T-helper 17 cell (primary cell): ENCODE measurements around the gene METTL21C. TPM values are rescaled to one million over a fixed set of nuclear protein-coding genes. Genes with fewer than 3 reads are reported as not detected.

Experiments used
- ATAC-seq: fragments of 150-1000 bp; cut with Tn5 transposase; 2 replicates; pipeline ENCODE4 v1.10.0; 2021; ENCODE audit warnings: mild to moderate bottlenecking, moderate library complexity
- DNase-seq, 3 donors: peaks; one replicate each; pipeline versions ENCODE4 v3.0.0 to v3.0.0-alpha.2; 2020 to 2021
- H3K9me3 ChIP-seq: one replicate; pipeline ENCODE4 v1.7.0; 2013; ENCODE audit warnings: low read length, mild to moderate bottlenecking; ENCODE audit not compliant: control insufficient read depth, poor library complexity, severe bottlenecking
- H3K27ac Mint-ChIP-seq: one replicate; pipeline ENCODE4 v1.8.0; 2022; ENCODE audit warnings: mild to moderate bottlenecking, moderate library complexity, mixed read lengths
- H3K27me3 Mint-ChIP-seq: one replicate; pipeline ENCODE4 v1.8.0; 2022; ENCODE audit warnings: mixed read lengths
- H3K36me3 Mint-ChIP-seq: one replicate; pipeline ENCODE4 v1.8.0; 2022; ENCODE audit warnings: low read depth, mixed read lengths
- H3K4me1 Mint-ChIP-seq: one replicate; pipeline ENCODE4 v1.8.0; 2022; ENCODE audit warnings: mild to moderate bottlenecking, mixed read lengths
- H3K4me3 Mint-ChIP-seq: one replicate; pipeline ENCODE4 v1.8.0; 2022; ENCODE audit warnings: mild to moderate bottlenecking, moderate library complexity, mixed read lengths
- total RNA-seq, 4 donors: library from RNA in 2 of 4; stranded (reverse) in 2 of 4; gene quantifications; one replicate each; pipeline ENCODE4 v1.2.3 and lab custom pipeline; 2022 to 2026

METTL21C gene
- total RNA-seq (not detected), total RNA-seq (lab: John Stamatoyannopoulos, UW) (0 reads per million in 2 donors)

DNA sequence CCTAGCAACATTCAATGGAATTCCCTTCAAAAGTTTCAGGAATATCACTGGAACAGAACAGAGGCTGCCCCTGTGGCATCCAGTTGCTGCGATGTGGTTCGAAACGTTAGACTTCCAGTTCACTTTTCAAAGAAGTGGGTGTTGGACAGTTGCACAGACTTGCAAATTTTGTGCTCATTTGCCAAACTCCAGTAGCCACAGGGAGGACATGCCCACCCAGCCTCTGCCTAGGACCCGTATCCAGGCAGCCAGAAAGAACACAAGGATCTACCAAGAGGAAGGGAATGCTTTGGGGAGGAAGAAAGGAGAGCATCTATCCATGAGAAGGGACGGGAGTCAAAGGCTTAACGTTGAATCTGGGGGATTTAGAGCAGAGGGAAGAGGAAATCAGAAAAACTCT is at the start of gene METTL21C:
Gene METTL21C (minus strand): TSS at position 108 of the 400 bp plus-strand sequence. CDS start 546 bp downstream, outside the sequence.
- Mint-ChIP-seq H3K27ac (no peak within 1 kb of the TSS), H3K36me3 (peaks cover 2% of the 10 kb centered on the region), H3K27me3 (peaks cover 44% of the 10 kb centered on the region), H3K4me3 (no peak within 1 kb of the TSS), H3K4me1 (no peaks in the 10 kb centered on the region)
- no peak for ATAC-seq
- no peak for DNase-seq
- H3K9me3 ChIP-seq, result no peaks in the 10 kb centered on the region

DNA sequence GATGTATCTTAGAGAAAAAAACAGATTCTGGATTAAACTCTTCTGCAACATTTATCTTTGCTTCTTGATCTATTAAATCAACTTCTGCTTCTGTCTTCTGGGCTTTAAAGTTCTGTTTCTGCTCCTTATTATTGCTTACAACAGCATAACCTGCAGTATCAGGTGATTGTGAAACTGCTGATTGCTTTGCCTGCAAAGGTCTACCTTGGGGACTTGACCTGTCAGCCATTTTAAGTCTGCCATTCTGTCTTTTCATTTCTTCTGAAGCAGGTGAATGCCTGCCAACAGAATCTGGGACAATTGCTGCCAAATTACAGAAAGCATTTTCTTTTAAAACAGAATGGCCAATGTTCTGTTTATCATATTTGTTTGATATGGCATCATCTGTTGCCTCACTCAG is 47.7 kb upstream of the METTL21C start:
- DNase-seq (no peak), ATAC-seq (no peak)
- peaks cover 3% of the 10 kb centered on the region for H3K36me3 Mint-ChIP-seq
- H3K4me1 Mint-ChIP-seq, result no peaks in the 10 kb centered on the region
- H3K4me3 Mint-ChIP-seq, result no peak overlapping the region
- H3K27me3 Mint-ChIP-seq, result peaks cover 55% of the 10 kb centered on the region
- H3K27ac Mint-ChIP-seq, result no peak overlapping the region
- H3K9me3 ChIP-seq, result no peaks in the 10 kb centered on the region

DNA sequence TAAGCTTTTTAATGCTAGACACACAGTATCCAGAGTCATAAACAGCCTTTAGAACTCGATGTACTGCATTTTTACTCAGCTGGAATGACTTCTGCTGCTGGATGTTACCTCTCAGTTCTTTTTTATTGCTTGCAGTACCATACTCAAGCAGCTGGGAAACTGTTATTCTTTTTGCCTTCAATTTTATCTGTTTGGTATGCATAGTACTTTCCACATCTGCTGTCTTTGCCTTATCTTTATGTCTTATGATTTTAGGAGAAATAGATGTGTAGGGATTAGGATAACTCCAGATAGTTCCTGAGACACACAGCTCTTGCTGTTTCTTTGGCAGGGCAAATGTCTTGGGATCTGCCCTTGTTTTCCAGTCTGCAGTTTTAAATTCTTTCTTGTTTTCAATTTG is 47.3 kb upstream of the METTL21C start:
- no peaks in the 10 kb centered on the region for H3K9me3 ChIP-seq
- Mint-ChIP-seq H3K4me3 (no peak overlapping the region), H3K27me3 (peaks cover 53% of the 10 kb centered on the region), H3K4me1 (no peaks in the 10 kb centered on the region), H3K36me3 (peaks cover 3% of the 10 kb centered on the region), H3K27ac (no peak overlapping the region)
- DNase-seq (no peak), ATAC-seq (no peak)

DNA sequence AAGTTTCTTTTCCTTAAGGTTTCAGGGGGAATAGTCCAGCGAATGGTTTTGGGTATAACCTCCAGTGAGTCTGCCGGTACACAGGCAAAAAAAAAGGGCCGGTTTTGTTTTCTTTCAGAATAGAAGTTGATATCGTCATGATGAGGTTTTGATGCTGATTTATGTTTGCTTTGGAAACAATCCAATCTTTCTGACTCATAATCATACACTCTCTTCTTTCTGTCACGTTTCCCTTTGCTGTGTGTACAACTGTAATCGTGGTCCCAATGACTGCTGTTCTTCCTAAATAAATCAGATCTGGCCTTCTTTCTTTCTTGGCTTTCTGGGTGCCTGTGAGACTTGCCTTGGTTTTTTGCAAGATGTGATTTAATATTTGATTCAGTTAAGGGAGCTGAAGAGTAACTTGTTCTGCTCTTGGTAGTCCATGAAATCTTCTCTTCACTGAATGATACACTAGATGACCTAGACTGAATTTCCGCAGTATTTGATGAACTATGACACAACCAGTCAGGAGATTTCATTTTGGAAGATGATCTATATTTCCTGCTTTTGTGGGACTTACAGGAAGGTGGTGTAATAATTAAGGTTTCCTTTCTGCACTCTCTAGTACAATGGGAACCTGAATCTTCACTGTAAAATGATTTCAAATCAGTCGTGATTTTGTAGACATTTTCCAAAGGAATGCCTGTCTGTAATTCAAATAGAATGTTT is 34.9 kb upstream of the METTL21C start:
- Mint-ChIP-seq H3K36me3 (no peaks in the 10 kb centered on the region), H3K4me3 (no peak overlapping the region), H3K27ac (peak overlapping the region; percentile 32), H3K27me3 (no peaks in the 10 kb centered on the region), H3K4me1 (peaks cover 3% of the 10 kb centered on the region)
- peaks cover 2% of the 10 kb centered on the region for H3K9me3 ChIP-seq
- DNase-seq (no peak), ATAC-seq (no peak)

DNA sequence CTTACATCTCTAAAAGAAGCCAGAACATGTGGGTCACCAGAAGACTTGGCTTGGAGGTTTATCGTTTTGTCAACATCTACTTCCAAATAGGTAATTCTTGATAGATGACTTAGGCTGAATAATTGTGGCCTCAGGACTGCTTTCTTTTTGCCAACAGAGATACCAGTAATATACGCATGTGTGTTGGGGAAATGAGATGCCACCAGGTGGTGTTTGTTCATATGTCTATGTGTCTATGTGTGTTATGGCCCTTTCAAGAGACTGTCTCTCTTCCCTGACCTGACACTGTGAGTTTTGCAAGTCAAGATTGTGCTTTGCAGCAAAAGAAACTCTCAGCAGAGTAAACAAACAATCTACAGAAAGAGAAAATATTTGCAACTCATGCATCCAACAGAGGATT is 31.6 kb upstream of the METTL21C start:
- no peak for ATAC-seq

GRCh38 chr13:102724923-102725322 is 30.1 kb upstream of the METTL21C start:
- Mint-ChIP-seq H3K4me1 (peaks cover 3% of the 10 kb centered on the region), H3K27me3 (peaks cover 18% of the 10 kb centered on the region)
- DNase-seq, result no peak

More for the DNA sequence above, 31.6 kb upstream of the METTL21C start:
- no peak overlapping the region for H3K27ac Mint-ChIP-seq
- DNase-seq, result no peak
- H3K4me3 Mint-ChIP-seq, result no peak overlapping the region
- peaks cover 3% of the 10 kb centered on the region for H3K4me1 Mint-ChIP-seq
- H3K36me3 Mint-ChIP-seq, result no peaks in the 10 kb centered on the region
- H3K9me3 ChIP-seq, result peaks cover 2% of the 10 kb centered on the region
- peaks cover 15% of the 10 kb centered on the region for H3K27me3 Mint-ChIP-seq

DNA sequence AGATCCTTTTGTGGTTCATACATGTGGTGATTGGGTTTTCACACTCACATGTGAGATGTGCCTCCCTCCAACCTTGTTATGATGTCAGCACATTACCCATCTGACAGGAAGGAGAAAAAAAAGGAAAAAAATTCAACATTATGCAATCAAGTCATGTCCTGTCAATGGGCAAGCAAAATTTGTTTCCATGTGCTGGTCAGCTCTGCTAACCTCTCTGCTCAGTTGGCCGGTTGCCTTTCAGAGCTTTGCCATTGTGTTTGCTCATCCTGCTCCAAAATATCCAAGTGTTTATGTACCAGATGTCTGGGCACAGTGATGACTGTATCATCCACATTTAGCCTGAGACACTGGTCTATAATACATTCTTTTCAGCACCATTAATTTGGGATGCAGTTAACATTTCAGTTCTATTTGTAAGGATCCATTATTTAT is 27.0 kb upstream of the METTL21C start:
- Mint-ChIP-seq H3K27me3 (peaks cover 39% of the 10 kb centered on the region), H3K4me1 (no peaks in the 10 kb centered on the region), H3K36me3 (no peaks in the 10 kb centered on the region), H3K27ac (no peak overlapping the region), H3K4me3 (no peak overlapping the region)
- no peaks in the 10 kb centered on the region for H3K9me3 ChIP-seq
- DNase-seq (no peak), ATAC-seq (no peak)

More at GRCh38 chr13:102724923-102725322, 30.1 kb upstream of the METTL21C start:
- Mint-ChIP-seq H3K36me3 (no peaks in the 10 kb centered on the region), H3K27ac (no peak overlapping the region), H3K4me3 (no peak overlapping the region)
- ATAC-seq, result no peak
- peaks cover 2% of the 10 kb centered on the region for H3K9me3 ChIP-seq

- H3K4me3 Mint-ChIP-seq, result no peak overlapping the region
- H3K36me3 Mint-ChIP-seq, result no peaks in the 10 kb centered on the region
- H3K27me3 Mint-ChIP-seq, result peaks cover 39% of the 10 kb centered on the region
- no peak overlapping the region for H3K27ac Mint-ChIP-seq
- H3K9me3 ChIP-seq, result no peaks in the 10 kb centered on the region
- H3K4me1 Mint-ChIP-seq, result no peaks in the 10 kb centered on the region
- DNase-seq (no peak), ATAC-seq (no peak)
These were observed 23.9 kb upstream of the METTL21C start for GRCh38 chr13:102718746-102719145.

DNA sequence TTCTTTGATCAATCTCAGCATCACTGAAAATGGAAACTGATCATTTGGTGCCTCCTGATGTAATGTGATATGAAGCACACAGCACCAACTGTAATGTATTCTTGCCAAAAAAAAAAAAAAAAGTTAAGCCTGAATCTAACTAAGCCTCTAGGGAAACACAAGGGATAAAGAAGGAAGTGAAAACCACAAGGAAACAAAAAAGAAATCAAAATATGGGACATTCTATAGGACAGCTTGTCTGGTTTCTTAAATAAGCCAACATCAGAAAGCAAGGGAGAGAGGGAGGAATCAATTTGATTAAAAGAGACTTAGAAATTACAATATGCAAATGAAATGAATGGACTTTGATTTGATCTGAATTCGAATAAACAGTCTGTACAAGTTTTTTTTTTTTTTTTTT is 20.6 kb upstream of the METTL21C start:
- no peak overlapping the region for H3K27ac Mint-ChIP-seq
- no peaks in the 10 kb centered on the region for H3K36me3 Mint-ChIP-seq

GRCh38 chr13:102710261-102710679 is 15.4 kb upstream of the METTL21C start:
- H3K4me1 Mint-ChIP-seq, result peaks cover 2% of the 10 kb centered on the region

More for the DNA sequence above, 20.6 kb upstream of the METTL21C start:
- Mint-ChIP-seq H3K27me3 (peaks cover 24% of the 10 kb centered on the region), H3K4me3 (no peak overlapping the region), H3K4me1 (no peaks in the 10 kb centered on the region)
- H3K9me3 ChIP-seq, result no peaks in the 10 kb centered on the region
- ATAC-seq (no peak), DNase-seq (no peak)

GRCh38 chr13:102709536-102709935 is 14.7 kb upstream of the METTL21C start:
- no peak for ATAC-seq

More at GRCh38 chr13:102710261-102710679, 15.4 kb upstream of the METTL21C start:
- DNase-seq (no peak), ATAC-seq (no peak)
- H3K9me3 ChIP-seq, result no peaks in the 10 kb centered on the region
- Mint-ChIP-seq H3K36me3 (no peaks in the 10 kb centered on the region), H3K4me3 (no peak overlapping the region), H3K27ac (no peak overlapping the region), H3K27me3 (peaks cover 11% of the 10 kb centered on the region)

DNA sequence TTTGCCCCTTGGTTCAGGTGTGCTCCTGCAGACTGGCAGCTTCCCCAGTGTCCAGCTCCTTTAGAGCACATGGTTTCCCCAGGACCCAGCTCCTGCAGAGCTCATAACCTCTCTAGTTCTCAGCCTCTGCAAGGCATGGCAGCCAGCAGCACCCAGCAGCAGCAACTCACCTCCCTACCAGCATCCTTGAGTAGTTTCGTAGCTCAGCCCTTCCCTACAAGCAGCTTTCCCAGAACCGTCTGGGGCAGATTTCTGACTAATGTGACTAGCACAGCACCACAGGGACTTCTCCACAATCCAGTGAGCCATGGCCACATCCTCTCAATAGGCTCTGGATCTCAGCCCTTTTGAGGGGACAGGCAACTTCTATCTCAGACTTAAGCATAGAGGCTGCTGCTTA is 14.1 kb upstream of the METTL21C start:
- Mint-ChIP-seq H3K27ac (no peak overlapping the region), H3K4me1 (peaks cover 2% of the 10 kb centered on the region)
- no peak for DNase-seq

More at GRCh38 chr13:102709536-102709935, 14.7 kb upstream of the METTL21C start:
- Mint-ChIP-seq H3K36me3 (no peaks in the 10 kb centered on the region), H3K27me3 (peaks cover 15% of the 10 kb centered on the region), H3K27ac (no peak overlapping the region), H3K4me1 (peaks cover 2% of the 10 kb centered on the region), H3K4me3 (no peak overlapping the region)
- H3K9me3 ChIP-seq, result no peaks in the 10 kb centered on the region
- DNase-seq, result no peak

GRCh38 chr13:102708211-102708610 is 13.4 kb upstream of the METTL21C start:
- ATAC-seq (no peak), DNase-seq (no peak)
- Mint-ChIP-seq H3K27me3 (peaks cover 18% of the 10 kb centered on the region), H3K4me1 (peaks cover 2% of the 10 kb centered on the region), H3K36me3 (no peaks in the 10 kb centered on the region), H3K27ac (no peak overlapping the region), H3K4me3 (no peak overlapping the region)
- no peaks in the 10 kb centered on the region for H3K9me3 ChIP-seq

More for the DNA sequence above, 14.1 kb upstream of the METTL21C start:
- H3K9me3 ChIP-seq, result no peaks in the 10 kb centered on the region
- peaks cover 15% of the 10 kb centered on the region for H3K27me3 Mint-ChIP-seq
- no peak overlapping the region for H3K4me3 Mint-ChIP-seq
- no peak for ATAC-seq
- no peaks in the 10 kb centered on the region for H3K36me3 Mint-ChIP-seq

DNA sequence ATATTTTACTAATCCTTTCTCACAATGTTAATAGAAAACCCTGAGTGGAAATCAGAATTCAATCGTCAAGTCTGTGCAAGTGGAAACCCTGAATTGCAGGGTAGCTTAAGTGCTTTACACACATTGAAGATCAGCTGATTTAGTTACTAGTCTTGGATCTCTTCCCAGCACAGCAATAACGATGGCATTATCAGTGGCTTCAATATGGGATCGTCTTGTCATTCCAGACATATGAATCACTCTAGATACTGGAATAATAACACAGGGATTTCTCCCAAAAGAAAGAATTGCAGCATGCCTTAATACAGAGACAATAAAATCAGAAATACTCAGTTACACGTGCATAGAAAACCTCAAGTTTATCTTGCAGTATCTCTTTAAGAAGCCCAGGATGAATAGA is 12.6 kb upstream of the METTL21C start:
- DNase-seq, result no peak
- ATAC-seq, result no peak
- H3K36me3 Mint-ChIP-seq, result no peaks in the 10 kb centered on the region

More for the DNA sequence above, 12.6 kb upstream of the METTL21C start:
- Mint-ChIP-seq H3K27ac (no peak overlapping the region), H3K4me3 (no peak overlapping the region), H3K4me1 (peaks cover 2% of the 10 kb centered on the region), H3K27me3 (peaks cover 22% of the 10 kb centered on the region)
- H3K9me3 ChIP-seq, result no peaks in the 10 kb centered on the region
